ENCODE measurements around the gene MAP3K7CL.

DNA sequence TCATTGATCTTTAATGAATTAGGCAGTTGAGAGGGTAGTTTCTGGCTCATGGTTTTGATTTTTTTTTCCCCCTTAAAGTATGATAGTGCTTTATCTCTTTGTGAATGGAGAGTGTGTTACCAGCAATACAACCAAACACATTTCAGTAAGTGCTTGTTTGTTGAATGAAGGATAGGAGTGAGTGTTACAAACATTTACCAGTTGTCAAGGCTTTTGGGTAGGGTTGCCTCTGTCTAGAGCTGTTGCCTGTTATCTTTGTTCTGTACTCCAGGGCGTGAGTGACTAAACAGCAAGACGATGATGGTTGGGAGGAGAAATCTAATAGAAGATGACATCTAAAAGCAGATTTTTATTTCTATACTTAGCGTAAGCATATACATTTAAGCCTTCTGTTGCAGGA is 21.5 kb downstream of the MAP3K7CL start:
- TF ChIP-seq RAD21 (IDR thresholded peaks at IDR 0.05; ENCODE audit: low read depth) (no peak), YY1 (IDR thresholded peaks at IDR 0.05; ENCODE audit: low read depth) (no peak), EP300 (IDR thresholded peaks at IDR 0.05; ENCODE audit: borderline replicate concordance) (no peak), CREB1 (IDR thresholded peaks at IDR 0.05; ENCODE audit: low read depth) (no peak), TEAD4 (IDR thresholded peaks at IDR 0.05) (no peak), MAX (IDR thresholded peaks at IDR 0.05) (no peak)
- TF ChIP-seq, protein P1, sequence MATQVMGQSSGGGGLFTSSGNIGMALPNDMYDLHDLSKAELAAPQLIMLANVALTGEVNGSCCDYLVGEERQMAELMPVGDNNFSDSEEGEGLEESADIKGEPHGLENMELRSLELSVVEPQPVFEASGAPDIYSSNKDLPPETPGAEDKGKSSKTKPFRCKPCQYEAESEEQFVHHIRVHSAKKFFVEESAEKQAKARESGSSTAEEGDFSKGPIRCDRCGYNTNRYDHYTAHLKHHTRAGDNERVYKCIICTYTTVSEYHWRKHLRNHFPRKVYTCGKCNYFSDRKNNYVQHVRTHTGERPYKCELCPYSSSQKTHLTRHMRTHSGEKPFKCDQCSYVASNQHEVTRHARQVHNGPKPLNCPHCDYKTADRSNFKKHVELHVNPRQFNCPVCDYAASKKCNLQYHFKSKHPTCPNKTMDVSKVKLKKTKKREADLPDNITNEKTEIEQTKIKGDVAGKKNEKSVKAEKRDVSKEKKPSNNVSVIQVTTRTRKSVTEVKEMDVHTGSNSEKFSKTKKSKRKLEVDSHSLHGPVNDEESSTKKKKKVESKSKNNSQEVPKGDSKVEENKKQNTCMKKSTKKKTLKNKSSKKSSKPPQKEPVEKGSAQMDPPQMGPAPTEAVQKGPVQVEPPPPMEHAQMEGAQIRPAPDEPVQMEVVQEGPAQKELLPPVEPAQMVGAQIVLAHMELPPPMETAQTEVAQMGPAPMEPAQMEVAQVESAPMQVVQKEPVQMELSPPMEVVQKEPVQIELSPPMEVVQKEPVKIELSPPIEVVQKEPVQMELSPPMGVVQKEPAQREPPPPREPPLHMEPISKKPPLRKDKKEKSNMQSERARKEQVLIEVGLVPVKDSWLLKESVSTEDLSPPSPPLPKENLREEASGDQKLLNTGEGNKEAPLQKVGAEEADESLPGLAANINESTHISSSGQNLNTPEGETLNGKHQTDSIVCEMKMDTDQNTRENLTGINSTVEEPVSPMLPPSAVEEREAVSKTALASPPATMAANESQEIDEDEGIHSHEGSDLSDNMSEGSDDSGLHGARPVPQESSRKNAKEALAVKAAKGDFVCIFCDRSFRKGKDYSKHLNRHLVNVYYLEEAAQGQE (IDR thresholded peaks at IDR 0.05; ENCODE audit: low read depth) = no peak

Data from Ishikawa (cell line).